GM18861 (cell line): Measurements from ENCODE around the gene SREBF1.

ENCODE experiments used
- ATAC-seq: cut with Tn5 transposase; IDR thresholded peaks from one replicate; pipeline ENCODE4 v1.9.1; 2021; ENCODE audit not compliant: unreplicated experiment

SREBF1 gene

DNA sequence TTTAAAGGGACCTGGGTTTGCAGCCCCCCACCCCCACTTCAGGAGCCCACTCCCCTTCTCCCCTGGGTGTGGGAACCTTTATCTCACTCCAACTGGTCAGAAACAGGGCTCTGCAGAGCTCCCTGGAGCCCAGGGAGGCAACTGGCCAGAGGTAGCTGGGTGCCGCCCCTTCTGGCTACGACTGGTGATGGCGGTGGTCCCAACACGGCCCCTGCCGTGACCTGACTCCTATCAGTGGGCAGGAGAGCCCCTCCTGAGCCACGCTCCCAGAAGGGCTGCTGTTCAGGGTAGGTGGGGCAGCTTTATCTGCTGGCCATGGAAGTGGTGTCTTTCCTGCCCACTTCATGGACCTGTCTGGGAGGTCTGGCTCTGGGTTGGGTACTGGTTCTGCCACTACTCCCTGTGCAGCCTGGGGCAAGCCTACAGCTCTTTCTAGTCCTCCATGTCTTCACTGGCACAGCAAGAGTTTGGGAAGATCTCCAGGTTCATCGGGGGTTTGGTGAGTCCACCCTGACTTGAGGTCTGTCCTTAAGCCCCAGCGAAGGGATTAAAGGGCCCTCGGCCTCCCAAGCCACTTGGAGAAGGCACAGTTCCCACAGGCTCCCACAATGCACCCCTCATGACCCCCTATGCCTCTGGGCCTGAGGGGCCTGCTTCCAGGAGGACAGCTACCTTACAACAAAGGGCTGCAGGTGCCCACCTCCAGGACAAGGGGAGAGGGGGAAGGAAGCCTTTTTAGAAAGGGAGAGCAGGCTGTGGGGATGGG is 5.5 kb upstream of the SREBF1 start:
- ATAC-seq: no peak

- ATAC-seq: no peak
These were observed 4.8 kb upstream of the SREBF1 start for GRCh38 chr17:17841601-17842025.

DNA sequence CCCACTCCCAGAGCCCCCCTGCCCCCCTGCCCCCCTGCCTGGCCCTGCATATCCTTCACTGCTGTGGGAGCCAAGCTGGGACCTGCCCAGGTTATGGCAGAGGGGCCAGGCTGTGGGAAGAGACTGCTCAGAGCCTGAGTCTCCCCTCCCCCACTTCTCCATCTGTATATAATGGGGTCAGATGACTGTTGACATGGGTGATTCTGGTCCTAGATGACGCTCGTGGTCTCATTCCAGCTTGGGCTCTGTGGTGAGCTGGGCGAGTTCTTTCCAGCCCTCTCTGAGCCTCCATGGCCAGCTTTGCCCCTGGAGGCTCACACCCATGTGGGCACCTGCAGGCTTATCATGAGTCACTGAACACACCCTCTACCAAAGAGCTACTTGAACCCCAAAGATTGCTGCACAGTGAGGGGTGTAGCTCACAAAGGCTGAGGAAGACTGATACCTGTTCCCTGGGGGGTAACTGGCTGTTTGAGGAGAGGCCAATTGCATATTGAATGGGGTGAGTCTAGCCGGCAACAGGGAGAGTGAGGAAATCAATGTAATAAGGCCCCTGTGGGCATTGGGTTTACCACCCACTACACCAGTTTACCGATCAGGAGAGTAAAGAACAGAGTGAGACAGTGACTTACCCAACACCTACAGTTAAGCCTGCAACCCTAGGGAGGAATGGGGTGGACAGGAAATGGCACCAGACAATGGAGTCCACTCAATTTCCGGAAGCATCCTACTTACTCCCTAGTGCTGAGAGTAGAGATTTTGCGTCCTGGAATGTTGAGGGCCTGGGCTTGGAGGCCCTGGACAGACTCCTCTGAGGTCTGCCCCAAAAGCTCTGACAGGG is 4.2 kb upstream of the SREBF1 start:
- ATAC-seq: no peak

DNA sequence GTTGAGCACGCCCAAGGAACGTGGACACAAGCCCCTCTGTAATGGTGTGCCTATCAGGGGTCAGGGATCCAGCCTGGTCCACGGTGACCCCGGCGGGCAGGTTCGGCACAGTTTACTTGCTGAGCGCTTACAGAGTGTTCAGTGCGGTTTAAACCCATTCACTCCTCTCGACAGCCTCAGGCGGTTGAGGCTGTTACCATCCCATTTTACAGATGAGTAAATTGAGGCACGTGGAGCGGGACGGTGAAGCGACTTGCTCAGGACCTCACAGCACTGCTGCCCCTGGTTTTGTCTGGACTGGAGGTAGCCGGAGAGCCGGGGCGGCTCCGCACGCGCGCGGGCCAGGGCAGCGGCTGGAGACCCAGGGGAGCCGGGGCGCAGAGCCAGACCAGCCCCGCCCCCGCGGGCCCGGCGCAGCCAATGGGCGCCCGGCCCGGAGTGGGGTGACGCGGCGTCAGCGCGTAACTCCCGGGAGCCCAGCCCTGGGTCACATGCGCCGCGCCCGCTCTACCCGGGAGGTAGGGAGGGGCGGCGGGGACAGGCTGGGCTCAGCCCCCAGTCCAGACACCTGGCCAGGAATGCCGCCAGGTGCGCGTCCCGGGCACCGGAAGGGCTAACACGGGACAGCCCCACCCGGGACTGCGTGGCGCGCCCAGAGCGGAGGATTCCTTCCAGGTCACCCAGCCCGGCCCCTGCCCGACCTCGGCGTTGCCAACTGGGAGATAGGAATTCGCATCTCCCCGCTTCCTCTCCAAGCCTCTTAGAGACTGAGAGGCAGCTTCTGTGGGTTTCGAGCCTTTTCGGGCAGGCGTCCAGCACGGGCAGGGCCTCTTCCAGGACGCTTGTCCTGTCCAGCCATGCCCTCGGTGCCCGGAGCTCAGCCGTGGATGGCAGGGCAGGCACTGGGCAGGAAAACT is 3.3 kb upstream of the SREBF1 start:
- ATAC-seq: peak; percentile 40

DNA sequence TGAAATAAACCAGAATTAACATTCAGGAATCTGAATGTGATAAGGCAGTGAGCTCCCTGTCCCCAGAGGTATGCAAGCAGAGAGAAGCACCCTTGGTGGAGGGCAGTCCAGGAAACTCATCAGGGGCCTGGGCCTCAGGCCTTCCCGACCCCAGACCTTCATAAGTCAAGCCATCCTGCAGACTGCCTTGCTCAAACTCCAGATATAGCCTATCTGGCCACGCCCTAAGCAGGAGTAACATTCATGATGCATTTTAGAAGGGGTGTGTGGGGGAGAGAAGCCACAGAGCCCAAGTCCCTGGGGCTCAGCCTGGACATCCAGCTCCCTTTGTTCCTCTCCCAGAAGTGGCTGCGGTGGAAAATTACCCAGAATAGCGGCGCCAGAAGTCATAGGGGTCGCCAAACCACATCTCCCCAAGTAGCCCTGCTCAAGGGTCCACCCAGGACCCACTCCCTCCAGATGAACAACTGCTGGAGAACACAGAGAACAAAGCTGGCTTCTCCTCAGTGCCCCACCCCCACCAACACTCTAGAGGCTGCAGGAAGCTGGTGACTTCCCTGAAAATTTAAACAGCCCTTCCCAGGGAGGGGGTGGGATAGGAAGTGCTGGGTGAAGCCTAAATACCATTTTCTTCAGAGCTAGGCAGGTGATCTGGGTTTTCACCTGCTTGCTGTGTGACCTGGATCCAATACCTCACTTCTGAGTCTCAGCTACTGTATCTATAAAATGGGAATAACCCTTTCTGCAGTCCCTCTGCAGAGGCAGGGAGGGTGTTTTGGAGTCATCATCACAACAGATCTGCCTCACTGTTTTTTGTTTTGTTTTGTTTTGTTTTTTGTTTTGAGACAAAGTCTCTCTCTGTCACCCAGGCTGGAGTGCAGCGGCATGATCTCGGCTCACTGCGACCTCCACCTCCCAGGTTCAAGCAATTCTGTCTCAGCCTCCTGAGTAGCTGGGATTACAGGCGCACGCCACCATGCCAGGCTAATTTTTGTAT is 1.5 kb upstream of the SREBF1 start:
- no peak for ATAC-seq

DNA sequence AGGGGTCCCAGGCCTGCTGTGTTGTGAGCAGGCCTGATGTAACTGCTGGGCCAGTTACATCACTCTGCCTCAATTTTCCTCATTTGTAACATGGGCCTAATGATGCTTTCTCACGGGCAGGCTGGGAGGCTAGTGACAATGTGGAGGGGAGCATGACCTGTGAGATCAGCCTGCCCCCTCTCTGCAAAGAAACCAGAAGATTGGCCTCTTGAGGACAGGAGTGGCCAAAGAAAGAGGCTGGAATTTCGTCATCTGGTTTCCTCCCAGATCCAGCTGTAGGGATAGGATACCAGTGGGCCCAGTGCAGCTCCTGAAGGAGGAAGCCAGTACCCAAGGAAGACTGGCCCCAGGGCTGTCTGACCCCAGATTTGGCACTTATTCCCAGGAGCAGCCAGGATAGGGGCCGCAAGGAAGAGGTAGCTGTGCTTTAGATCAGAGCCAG is 615 bp upstream of the SREBF1 start:
- no peak for ATAC-seq

- ATAC-seq: peak; percentile 57
These were observed 452 bp downstream of the SREBF1 start for GRCh38 chr17:17836250-17836817.

GRCh38 chr17:17835415-17836249 is 1.2 kb downstream of the SREBF1 start:
- no peak for ATAC-seq

DNA sequence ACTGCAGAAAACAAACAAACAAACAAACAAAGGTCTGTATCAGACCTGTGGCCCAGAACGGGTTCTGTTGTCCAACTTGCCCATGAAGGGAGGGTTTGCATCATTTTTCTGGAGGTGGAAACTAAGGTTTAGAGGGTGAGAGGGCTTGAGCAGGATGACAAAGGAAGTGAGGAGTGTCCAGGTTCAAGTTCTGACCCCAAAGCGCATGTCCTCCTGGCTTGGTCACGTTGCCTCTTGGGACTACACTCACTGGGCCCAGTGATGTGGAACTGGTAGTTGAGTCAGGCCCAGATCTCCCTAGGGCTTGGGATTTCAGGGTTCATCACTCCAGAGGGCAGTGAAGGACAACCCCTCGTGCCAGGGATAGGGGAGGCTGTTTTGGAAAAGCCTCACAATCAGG is 1.8 kb downstream of the SREBF1 start:
- ATAC-seq: no peak

- no peak for ATAC-seq
These were observed 3.0 kb downstream of the SREBF1 start for GRCh38 chr17:17833658-17834357.

- ATAC-seq: no peak
These were observed 4.8 kb downstream of the SREBF1 start for GRCh38 chr17:17832032-17832363.

DNA sequence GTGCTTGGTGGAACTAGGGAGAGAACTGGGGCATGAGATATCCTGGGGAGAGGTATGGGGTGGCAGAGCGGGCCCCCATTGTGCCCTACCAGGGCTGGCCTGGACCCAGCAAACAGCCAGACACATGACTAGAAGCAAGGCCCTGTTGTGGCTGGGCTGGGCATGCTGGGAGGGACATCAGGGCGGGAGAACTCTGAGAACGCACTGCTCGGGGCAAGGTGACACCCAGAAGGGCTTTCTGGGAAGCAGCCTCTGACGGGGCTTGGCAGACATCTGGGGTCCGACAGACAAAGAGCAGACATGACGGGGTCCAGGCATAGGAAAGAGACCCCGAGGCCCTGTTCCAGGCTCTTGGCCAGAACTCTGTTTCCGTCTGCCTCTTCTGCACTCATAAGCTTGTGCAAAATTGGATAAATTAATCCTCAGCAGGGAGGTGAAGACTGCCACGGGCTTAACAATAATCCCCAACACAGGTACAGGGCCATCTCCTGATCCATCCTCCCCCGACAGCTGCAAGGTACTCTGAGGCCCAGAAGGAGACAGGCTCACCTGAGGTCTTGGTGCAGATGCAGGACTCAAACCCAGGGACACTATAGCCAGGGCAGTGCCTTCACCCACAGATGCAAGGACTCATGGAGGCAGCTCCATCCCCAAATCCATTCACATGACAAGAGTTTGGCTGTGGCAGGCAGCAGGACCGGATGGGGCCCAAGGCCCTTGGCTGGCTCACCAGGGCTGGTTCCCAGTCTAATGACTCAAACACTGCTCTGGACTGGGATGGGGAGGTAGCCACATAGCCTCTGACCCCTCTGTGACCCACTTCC is 5.4 kb downstream of the SREBF1 start:
- no peak for ATAC-seq

- ATAC-seq: no peak
These were observed 6.0 kb downstream of the SREBF1 start for GRCh38 chr17:17830740-17831207.

GRCh38 chr17:17830269-17830567 is 6.6 kb downstream of the SREBF1 start:
- no peak for ATAC-seq

GRCh38 chr17:17827826-17828621 is 8.8 kb downstream of the SREBF1 start:
- ATAC-seq: no peak

- no peak for ATAC-seq
These were observed 9.6 kb downstream of the SREBF1 start for GRCh38 chr17:17826942-17827785.
